AG10803 (cell line): Measurements from ENCODE around the gene ITM2C.

Experiments
- DNase-seq: peaks from one replicate; pipeline ENCODE4 v3.0.0; 2010; ENCODE audit warnings: low read depth
- H3K4me3 ChIP-seq: 2 replicates; pipeline ENCODE4 v1.5.1; 2011; ENCODE audit warnings: mild to moderate bottlenecking, low read length, control low read depth
- TF ChIP-seq, protein P1 (sequence below): conservative IDR thresholded peaks from 2 replicates; pipeline ENCODE4 v1.5.1; 2011; ENCODE audit warnings: mild to moderate bottlenecking, low read length, control low read depth, inconsistent platforms

The ITM2C gene

GRCh38 chr2:230868947-230869913 is 4.5 kb downstream of the ITM2C start:
- H3K4me3 ChIP-seq: no peak overlapping the region
- TF ChIP-seq, protein P1, sequence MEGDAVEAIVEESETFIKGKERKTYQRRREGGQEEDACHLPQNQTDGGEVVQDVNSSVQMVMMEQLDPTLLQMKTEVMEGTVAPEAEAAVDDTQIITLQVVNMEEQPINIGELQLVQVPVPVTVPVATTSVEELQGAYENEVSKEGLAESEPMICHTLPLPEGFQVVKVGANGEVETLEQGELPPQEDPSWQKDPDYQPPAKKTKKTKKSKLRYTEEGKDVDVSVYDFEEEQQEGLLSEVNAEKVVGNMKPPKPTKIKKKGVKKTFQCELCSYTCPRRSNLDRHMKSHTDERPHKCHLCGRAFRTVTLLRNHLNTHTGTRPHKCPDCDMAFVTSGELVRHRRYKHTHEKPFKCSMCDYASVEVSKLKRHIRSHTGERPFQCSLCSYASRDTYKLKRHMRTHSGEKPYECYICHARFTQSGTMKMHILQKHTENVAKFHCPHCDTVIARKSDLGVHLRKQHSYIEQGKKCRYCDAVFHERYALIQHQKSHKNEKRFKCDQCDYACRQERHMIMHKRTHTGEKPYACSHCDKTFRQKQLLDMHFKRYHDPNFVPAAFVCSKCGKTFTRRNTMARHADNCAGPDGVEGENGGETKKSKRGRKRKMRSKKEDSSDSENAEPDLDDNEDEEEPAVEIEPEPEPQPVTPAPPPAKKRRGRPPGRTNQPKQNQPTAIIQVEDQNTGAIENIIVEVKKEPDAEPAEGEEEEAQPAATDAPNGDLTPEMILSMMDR: no peak
- DNase-seq: no peak

DNA sequence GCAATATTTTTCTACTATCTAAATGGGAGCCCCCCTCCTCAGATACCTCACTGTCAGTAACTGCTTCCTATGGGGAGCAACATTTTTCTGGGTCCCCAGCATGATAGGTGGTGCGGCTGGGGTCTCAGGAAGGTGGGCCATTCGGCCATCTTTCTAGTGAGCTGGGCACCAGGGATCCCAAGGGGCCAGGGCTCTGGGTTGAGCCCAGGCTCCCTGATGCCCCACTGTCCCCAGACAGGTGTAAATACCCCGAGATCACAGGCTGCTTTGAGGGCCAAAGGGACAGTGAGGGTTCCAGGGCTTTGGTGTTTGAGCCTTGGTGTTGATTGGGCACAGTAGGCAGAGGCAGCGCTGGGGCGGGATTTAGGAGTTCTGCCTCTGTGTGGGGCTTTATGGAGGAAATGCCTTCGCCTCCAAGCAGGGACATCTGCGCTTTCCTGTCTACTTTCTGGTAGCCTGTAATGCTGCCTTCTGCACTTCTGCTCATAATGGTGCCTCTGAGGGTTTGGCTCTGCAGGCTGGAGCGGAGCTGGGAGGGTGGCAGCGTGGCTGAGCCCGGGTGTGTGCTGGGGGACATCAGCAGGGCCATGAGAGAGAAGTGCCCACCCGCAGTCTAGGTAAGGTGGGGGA is 5.3 kb downstream of the ITM2C start:
- TF ChIP-seq, protein P1: no peak
- no peak for DNase-seq
- no peak overlapping the region for H3K4me3 ChIP-seq

- no peak for DNase-seq
- TF ChIP-seq, protein P1: no peak
- H3K4me3 ChIP-seq: no peak overlapping the region
These were observed 6.0 kb downstream of the ITM2C start for GRCh38 chr2:230870544-230871360.

GRCh38 chr2:230871361-230872150 is 6.8 kb downstream of the ITM2C start:
- H3K4me3 ChIP-seq: no peak overlapping the region
- no peak for DNase-seq
- TF ChIP-seq, protein P1: no peak

DNA sequence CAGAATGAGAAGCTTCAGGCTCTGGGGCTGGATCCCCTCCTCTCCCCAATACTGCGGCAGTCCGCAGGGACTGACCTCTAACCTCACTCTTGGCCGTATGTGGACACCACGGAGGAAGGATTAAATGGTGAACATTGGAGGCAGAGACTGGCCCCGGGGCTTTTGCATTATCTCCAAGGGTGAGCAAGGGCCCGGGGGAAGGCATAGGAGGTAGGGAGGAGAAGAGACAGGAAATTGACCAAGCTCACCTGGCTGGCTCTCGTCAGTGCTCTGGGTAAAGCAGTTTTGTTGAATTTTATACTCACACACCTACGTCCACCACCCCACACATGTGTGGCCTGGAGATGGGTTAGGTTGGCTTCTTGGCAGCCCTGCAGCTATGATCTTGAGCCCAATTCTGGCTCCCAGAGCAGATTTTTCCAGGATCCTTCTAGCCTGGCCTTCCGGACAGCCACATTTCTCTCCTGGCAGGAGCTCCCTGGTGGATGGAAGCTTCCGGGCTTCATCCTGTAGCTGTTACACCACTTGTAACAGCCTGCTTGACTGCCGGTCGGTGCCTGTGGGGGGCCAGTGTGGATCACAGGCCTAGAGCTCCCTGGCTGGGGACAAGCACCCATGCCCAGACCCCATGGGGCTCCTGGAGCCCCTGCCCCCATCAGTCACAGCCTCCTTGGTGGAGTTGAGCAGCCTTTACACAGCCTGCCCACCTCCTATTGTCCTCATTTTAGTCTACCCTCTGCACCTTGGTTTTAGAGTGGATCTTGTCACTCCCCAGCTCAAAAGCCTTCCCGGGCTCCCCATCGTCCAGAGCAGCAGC is 7.6 kb downstream of the ITM2C start:
- TF ChIP-seq, protein P1: no peak
- H3K4me3 ChIP-seq: no peak overlapping the region
- no peak for DNase-seq
